Measurements from ENCODE around the gene PRKCD. TPM values are rescaled to one million over a fixed set of nuclear protein-coding genes. Genes with fewer than 3 reads are reported as not detected.

The PRKCD gene
- total and polyA plus RNA-seq, 2 donors (not counting 1 experiment from before 2014, with no cell fraction given): 46.7 to 68.8 TPM

DNA sequence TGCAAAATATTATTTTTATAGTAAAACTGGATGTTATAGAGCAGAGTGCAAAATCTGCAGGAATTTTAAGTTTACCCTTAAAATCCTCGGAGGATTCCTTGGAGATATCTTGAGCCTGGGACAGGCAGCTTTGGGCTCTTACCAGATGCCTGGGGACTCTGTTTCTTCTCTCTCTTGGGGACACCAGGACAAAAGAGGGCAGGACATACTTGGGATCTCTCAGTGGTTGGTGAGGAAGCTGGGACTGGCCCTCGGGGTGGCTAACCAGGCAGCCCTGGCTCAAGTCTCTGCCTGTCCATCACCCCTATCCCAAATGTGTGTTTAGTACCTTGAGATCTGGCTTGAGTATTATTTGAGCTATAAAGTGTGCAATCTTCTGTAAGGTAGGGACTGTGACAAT, 56.2 kb downstream of the PRKCD start:
- Histone ChIP-seq H3K4me3 (ENCODE audit: control extremely low read depth in 1 of 5, extremely low read depth in 1 of 5, insufficient read depth in 1 of 5, low read depth in 2 of 5, low read length in 4 of 5) (no peak overlapping the region), H3K36me3 (replicated peaks in 1 of 2; ENCODE audit: control extremely low read depth in 1 of 2, control insufficient read depth in 1 of 2, extremely low read depth in 1 of 2, insufficient read depth in 2 of 2, low read length in 1 of 2) (no peaks in the 10 kb centered on the region), H4K20me1 (ENCODE audit: control insufficient read depth, insufficient read depth, low read length, poor library complexity, severe bottlenecking) (no peaks in the 10 kb centered on the region), H2AFZ (ENCODE audit: insufficient read depth, low read depth, low read length, poor library complexity, severe bottlenecking) (no peak overlapping the region), H3K9ac (ENCODE audit: low read length) (no peak overlapping the region), H3K27ac (ENCODE audit: low read length in 2 of 2) (no peak overlapping the region), H3K79me2 (ENCODE audit: control insufficient read depth, insufficient read depth, low read length) (no peaks in the 10 kb centered on the region), H3K4me2 (replicated peaks; ENCODE audit: low read depth, low read length, poor library complexity, severe bottlenecking) (no peak overlapping the region), H3K4me1 (ENCODE audit: control insufficient read depth in 2 of 2, insufficient read depth in 2 of 2, low read length in 2 of 2) (peaks cover 0 to 7% of the 10 kb centered on the region in 2 donors), H3K27me3 (replicated peaks in 1 of 4; ENCODE audit: control extremely low read depth in 1 of 4, control insufficient read depth in 3 of 4, insufficient read depth in 4 of 4, low read length in 3 of 4) (no peaks in the 10 kb centered on the region), H3K9me3 (ENCODE audit: control extremely low read depth in 1 of 3, control insufficient read depth in 2 of 3, insufficient read depth in 1 of 3, low read length in 2 of 3) (peaks cover 0 to 11% (median 0%) of the 10 kb centered on the region in 3 donors)
- intact Hi-C loops (cut with micrococcal nuclease): no loop called here
- ATAC-seq (ENCODE audit: low read depth): no peak
- H3K9me3 Mint-ChIP-seq (ENCODE audit: insufficient read depth): no peaks in the 10 kb centered on the region
- TF ChIP-seq, protein P1, sequence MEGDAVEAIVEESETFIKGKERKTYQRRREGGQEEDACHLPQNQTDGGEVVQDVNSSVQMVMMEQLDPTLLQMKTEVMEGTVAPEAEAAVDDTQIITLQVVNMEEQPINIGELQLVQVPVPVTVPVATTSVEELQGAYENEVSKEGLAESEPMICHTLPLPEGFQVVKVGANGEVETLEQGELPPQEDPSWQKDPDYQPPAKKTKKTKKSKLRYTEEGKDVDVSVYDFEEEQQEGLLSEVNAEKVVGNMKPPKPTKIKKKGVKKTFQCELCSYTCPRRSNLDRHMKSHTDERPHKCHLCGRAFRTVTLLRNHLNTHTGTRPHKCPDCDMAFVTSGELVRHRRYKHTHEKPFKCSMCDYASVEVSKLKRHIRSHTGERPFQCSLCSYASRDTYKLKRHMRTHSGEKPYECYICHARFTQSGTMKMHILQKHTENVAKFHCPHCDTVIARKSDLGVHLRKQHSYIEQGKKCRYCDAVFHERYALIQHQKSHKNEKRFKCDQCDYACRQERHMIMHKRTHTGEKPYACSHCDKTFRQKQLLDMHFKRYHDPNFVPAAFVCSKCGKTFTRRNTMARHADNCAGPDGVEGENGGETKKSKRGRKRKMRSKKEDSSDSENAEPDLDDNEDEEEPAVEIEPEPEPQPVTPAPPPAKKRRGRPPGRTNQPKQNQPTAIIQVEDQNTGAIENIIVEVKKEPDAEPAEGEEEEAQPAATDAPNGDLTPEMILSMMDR (IDR thresholded peaks at IDR 0.05): no peak
- no peak for TF ChIP-seq EZH2 (IDR thresholded peaks at IDR 0.05; ENCODE audit: borderline replicate concordance, insufficient read depth, low read depth, low read length, poor library complexity, severe bottlenecking)
- 100% methylated on average over 1 of the region's 2 CpGs for WGBS (ENCODE audit: insufficient coverage)
- H3K4me3 Mint-ChIP-seq: no peak overlapping the region
- CTCF ChIA-PET: interaction anchor here (0.6 to 1.8 kb wide), 2 partner anchors 21 to 89 kb away, joined by 3 to 6 read pairs; no protein-coding TSS in a partner anchor
- no peaks in the 10 kb centered on the region for H3K27me3 Mint-ChIP-seq
- POLR2A ChIA-PET: no interaction called here
- DNase-seq: no peak
- peaks cover 13% of the 10 kb centered on the region for H3K4me1 Mint-ChIP-seq
- H3K27ac Mint-ChIP-seq: no peak overlapping the region

GRCh38 chr3:53218131-53218530, 57.1 kb downstream of the PRKCD start:
- Histone ChIP-seq H3K27ac (ENCODE audit: low read length in 2 of 2) (no peak overlapping the region), H3K4me2 (replicated peaks; ENCODE audit: low read depth, low read length, poor library complexity, severe bottlenecking) (peak overlapping the region; percentile 42), H3K9me3 (ENCODE audit: control extremely low read depth in 1 of 3, control insufficient read depth in 2 of 3, insufficient read depth in 1 of 3, low read length in 2 of 3) (peaks cover 0 to 13% (median 0%) of the 10 kb centered on the region in 3 donors), H3K4me1 (ENCODE audit: control insufficient read depth in 2 of 2, insufficient read depth in 2 of 2, low read length in 2 of 2) (peaks cover 0 to 7% of the 10 kb centered on the region in 2 donors), H2AFZ (ENCODE audit: insufficient read depth, low read depth, low read length, poor library complexity, severe bottlenecking) (peak overlapping the region; percentile 22), H3K79me2 (ENCODE audit: control insufficient read depth, insufficient read depth, low read length) (no peaks in the 10 kb centered on the region), H3K9ac (ENCODE audit: low read length) (no peak overlapping the region), H4K20me1 (ENCODE audit: control insufficient read depth, insufficient read depth, low read length, poor library complexity, severe bottlenecking) (no peaks in the 10 kb centered on the region), H3K27me3 (replicated peaks in 1 of 4; ENCODE audit: control extremely low read depth in 1 of 4, control insufficient read depth in 3 of 4, insufficient read depth in 4 of 4, low read length in 3 of 4) (no peaks in the 10 kb centered on the region), H3K36me3 (replicated peaks in 1 of 2; ENCODE audit: control extremely low read depth in 1 of 2, control insufficient read depth in 1 of 2, extremely low read depth in 1 of 2, insufficient read depth in 2 of 2, low read length in 1 of 2) (peaks cover 0 to under 1% of the 10 kb centered on the region in 2 experiments), H3K4me3 (ENCODE audit: control extremely low read depth in 1 of 5, extremely low read depth in 1 of 5, insufficient read depth in 1 of 5, low read depth in 2 of 5, low read length in 4 of 5) (no peak overlapping the region)
- POLR2A ChIA-PET: interaction anchor here (0.7 kb wide), 1 partner anchor 22 kb away, joined by 5 read pairs; no protein-coding TSS in a partner anchor
- no peak for DNase-seq
- H3K4me3 Mint-ChIP-seq: no peak overlapping the region
- peak overlapping the region; percentile 7 for H3K27ac Mint-ChIP-seq
- H3K9me3 Mint-ChIP-seq (ENCODE audit: insufficient read depth): no peaks in the 10 kb centered on the region
- intact Hi-C loops (cut with micrococcal nuclease): no loop called here
- CTCF ChIA-PET: interaction anchor here (0.7 to 1.8 kb wide), 3 partner anchors 22 to 125 kb away, joined by 3 to 7 read pairs (median 6); no protein-coding TSS in a partner anchor
- TF ChIP-seq, protein P1 (IDR thresholded peaks at IDR 0.05): no peak
- no peak for TF ChIP-seq EZH2 (IDR thresholded peaks at IDR 0.05; ENCODE audit: borderline replicate concordance, insufficient read depth, low read depth, low read length, poor library complexity, severe bottlenecking)
- H3K27me3 Mint-ChIP-seq: no peaks in the 10 kb centered on the region
- H3K4me1 Mint-ChIP-seq: peaks cover 13% of the 10 kb centered on the region
- WGBS (ENCODE audit: insufficient coverage): 75% methylated on average over 1 of the region's 2 CpGs
- ATAC-seq (ENCODE audit: low read depth): peak; percentile 68
